Muscle of arm (tissue), 12 donors: ENCODE data around the gene YPEL3. TPM values are rescaled to one million over a fixed set of nuclear protein-coding genes. Genes with fewer than 3 reads are reported as not detected.

Experiments used
- DNase-seq: peaks from one replicate; pipeline ENCODE4 v3.0.0-alpha.2; 2013
- polyA plus RNA-seq, 12 donors: library from polyadenylated mRNA; unstranded; fragments of 120-200 nt; gene quantifications; one replicate each; pipeline ENCODE4 v1.2.1, GENCODE V29; 2013; ENCODE audit not compliant: insufficient read length in 12 of 12

Gene YPEL3
- polyA plus RNA-seq, 12 donors = 21.9 to 98.3 (median 27.6) TPM; not detected in 1

- DNase-seq = no peak
These were observed 42.5 kb downstream of the YPEL3 start for GRCh38 chr16:30053376-30054015.

GRCh38 chr16:30052671-30053372, 43.2 kb downstream of the YPEL3 start:
- DNase-seq = peak; percentile 93

GRCh38 chr16:30051518-30051917, 44.5 kb downstream of the YPEL3 start:
- no peak for DNase-seq

- no peak for DNase-seq
These were observed 46.1 kb downstream of the YPEL3 start for GRCh38 chr16:30049871-30050270.

- DNase-seq = no peak
These were observed 49.4 kb downstream of the YPEL3 start for GRCh38 chr16:30046588-30046987.

- no peak for DNase-seq
These were observed 49.8 kb downstream of the YPEL3 start for GRCh38 chr16:30046178-30046577.

Other genes starting within 250 kb of the YPEL3 start
- 10 to 100 TPM in 11 of 12 donors, not detected in 1; 32.1 to 48.9 (median 40.2) TPM for gene CDIPT, start 233.0 kb downstream of the YPEL3 start, polyA plus RNA-seq
- 1 to 10 TPM in 10 of 12 donors, under 1 TPM in 1, not detected in 1; 0.99 to 9.6 (median 1.5) TPM for gene SEZ6L2, start 196.7 kb downstream of the YPEL3 start, polyA plus RNA-seq
- 10 to 100 TPM in 1 of 12 donors, under 1 TPM in 9, not detected in 2; 0.27 to 10.5 (median 0.32) TPM for gene ASPHD1, start 195.7 kb downstream of the YPEL3 start, polyA plus RNA-seq
- gene KCTD13, start 170.0 kb downstream of the YPEL3 start, polyA plus RNA-seq = 10 to 100 TPM in 6 of 12 donors, 1 to 10 TPM in 5, not detected in 1; 7.6 to 21.0 (median 10.7) TPM
- 10 to 100 TPM in 11 of 12 donors, not detected in 1; 54.9 to 69.3 (median 60.5) TPM for gene TMEM219, start 134.1 kb downstream of the YPEL3 start, polyA plus RNA-seq
- gene TAOK2, start 122.3 kb downstream of the YPEL3 start, polyA plus RNA-seq = 10 to 100 TPM in 11 of 12 donors, not detected in 1; 24.9 to 47.2 (median 31.2) TPM
- gene HIRIP3, start 100.6 kb downstream of the YPEL3 start, polyA plus RNA-seq = 10 to 100 TPM in 11 of 12 donors, not detected in 1; 10.2 to 15.6 (median 12.0) TPM
- 10 to 100 TPM in 11 of 12 donors, not detected in 1; 24.0 to 62.2 (median 32.7) TPM for gene INO80E, start 100.0 kb downstream of the YPEL3 start, polyA plus RNA-seq
- 1 to 10 TPM in 4 of 12 donors, under 1 TPM in 6, not detected in 2; 0.30 to 1.4 (median 0.94) TPM for gene DOC2A, start 85.2 kb downstream of the YPEL3 start, polyA plus RNA-seq
- not detected for gene C16orf92, start 73.0 kb downstream of the YPEL3 start, polyA plus RNA-seq
- 1 to 10 TPM in 5 of 12 donors, under 1 TPM in 6, not detected in 1; 0.42 to 7.5 (median 0.80) TPM for gene TLCD3B, start 64.9 kb downstream of the YPEL3 start, polyA plus RNA-seq
- 1,000 to 10,000 TPM in 10 of 12 donors, 100 to 1,000 TPM in 2; 871 to 3,402 (median 1,561) TPM for gene ALDOA, start 30.5 kb downstream of the YPEL3 start, polyA plus RNA-seq
- gene PPP4C, start 20.2 kb downstream of the YPEL3 start, polyA plus RNA-seq = 10 to 100 TPM in 11 of 12 donors, not detected in 1; 43.0 to 95.7 (median 53.3) TPM
- gene TBX6, start 4.3 kb downstream of the YPEL3 start, polyA plus RNA-seq = 1 to 10 TPM in 1 of 12 donors, under 1 TPM in 9, not detected in 2; 0.38 to 3.4 (median 0.52) TPM
- gene GDPD3, start 17.3 kb upstream of the YPEL3 start, polyA plus RNA-seq = 10 to 100 TPM in 1 of 12 donors, 1 to 10 TPM in 10, not detected in 1; 4.1 to 10.7 (median 5.5) TPM
- gene MAPK3, start 27.0 kb upstream of the YPEL3 start, polyA plus RNA-seq = 100 to 1,000 TPM in 1 of 12 donors, 10 to 100 TPM in 10, not detected in 1; 36.6 to 102 (median 44.4) TPM
- gene CORO1A, start 87.4 kb upstream of the YPEL3 start, polyA plus RNA-seq = 10 to 100 TPM in 8 of 12 donors, 1 to 10 TPM in 3, not detected in 1; 6.0 to 41.9 (median 11.0) TPM
- 10 to 100 TPM in 10 of 12 donors, not detected in 2; 13.0 to 35.0 (median 17.4) TPM for gene BOLA2B, start 97.5 kb upstream of the YPEL3 start, polyA plus RNA-seq
- 10 to 100 TPM in 9 of 12 donors, 1 to 10 TPM in 2, not detected in 1; 6.8 to 21.8 (median 13.7) TPM for gene SLX1A, start 97.7 kb upstream of the YPEL3 start, polyA plus RNA-seq
- 1 to 10 TPM in 10 of 12 donors, not detected in 2; 1.7 to 5.9 (median 3.7) TPM for gene SULT1A3, start 103.0 kb upstream of the YPEL3 start, polyA plus RNA-seq
- 10 to 100 TPM in 5 of 12 donors, 1 to 10 TPM in 3, under 1 TPM in 2, not detected in 2; 0.24 to 22.5 (median 10.1) TPM for gene NPIPB13, start 152.3 kb upstream of the YPEL3 start, polyA plus RNA-seq